Fibroblast of skin of left quadriceps (primary cell): ENCODE data around the gene SLC49A4.

Source experiments
- DNase-seq, 2 experiments: peaks; one replicate each; pipeline ENCODE4 v3.0.0-alpha.2; 2013; ENCODE audit warnings: low read depth in 2 of 2

The SLC49A4 gene

DNA sequence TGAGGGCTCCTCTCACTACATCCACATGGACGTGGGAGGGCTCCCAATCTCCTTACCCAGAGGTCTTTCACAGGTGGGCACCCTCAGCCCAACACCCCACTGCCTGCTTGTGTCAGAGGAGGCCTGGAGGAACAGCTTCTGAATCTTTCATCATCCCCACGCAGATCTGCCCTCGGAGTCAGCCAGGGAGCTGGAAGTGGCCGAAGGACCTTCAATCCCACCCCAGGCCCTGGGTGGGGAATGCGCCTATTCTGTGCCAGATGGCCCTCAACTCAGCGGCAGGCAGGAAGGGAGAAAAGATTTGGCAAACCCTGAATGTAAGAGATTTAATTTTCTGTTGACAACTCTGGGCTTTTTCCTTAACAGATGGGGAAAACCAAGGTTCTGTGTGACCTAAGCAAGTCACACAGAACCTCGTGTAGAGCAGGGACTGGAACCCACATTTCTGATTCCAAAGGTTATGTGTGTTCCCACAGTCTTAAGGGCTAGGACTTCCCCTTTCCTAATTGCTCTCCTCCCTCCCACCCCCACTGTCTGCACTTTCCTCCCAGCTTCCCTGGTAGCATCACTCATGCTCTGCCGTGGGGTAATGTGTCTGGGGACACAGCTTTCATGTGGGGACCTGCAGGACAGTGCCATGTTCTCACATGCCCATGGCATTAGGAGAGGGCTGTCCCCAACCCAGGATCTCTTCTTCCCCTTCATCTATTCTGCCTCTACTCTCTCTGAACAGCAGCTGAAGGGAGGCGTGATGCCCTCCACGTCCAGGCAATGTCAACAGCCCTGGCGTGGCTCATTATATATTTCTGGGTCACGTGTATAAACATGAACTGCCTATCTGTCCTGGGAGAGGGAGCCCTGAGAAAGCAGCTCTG, 134.6 kb downstream of the SLC49A4 start:
- no peak for DNase-seq

DNA sequence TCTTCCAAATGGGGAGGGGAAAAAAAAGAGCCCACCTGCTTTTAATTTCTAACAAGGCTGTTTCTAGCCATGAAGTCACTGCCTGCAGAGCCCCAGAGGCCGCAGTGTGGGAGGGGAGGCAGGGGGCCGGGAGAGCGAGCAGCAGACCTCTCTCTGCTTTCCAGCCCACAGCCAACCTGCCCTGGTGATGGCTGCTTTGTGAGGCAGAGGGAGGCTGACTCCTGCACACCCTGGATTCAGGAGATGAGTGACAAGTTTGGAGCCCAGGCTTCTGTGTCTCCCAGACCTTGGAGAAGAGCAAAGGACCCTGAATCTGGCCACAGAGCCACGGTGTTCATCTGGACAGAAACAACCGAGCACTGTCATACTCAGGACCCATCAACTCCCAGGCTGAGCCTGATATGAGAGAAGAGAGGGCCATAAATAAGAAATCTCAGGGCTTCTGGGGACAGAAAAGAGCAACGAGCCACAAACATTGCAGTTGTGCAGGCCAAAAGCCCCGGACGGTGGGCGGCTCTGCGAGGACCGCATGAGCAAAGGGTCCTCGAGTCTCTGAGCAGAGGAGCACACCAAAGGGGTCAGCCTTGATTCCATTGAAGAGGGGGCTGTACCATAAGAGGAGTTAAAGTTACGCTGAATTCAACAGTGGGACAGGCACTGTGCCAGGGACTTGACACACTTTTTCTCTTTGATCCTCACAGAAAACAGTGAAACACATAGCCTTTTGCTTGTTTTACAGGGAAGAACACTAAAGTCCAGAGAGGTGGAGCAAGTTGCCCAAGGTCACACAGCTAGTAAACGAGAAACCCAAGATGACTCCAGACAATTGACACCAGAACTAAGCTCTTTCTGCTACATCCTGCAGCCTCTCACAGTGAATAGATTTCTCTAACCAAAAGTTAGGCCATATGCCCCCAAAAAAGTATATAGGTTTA, 135.5 kb downstream of the SLC49A4 start:
- no peak for DNase-seq
